ENCODE data around the gene PRKAA1.

The PRKAA1 gene

GRCh38 chr5:40746703-40747102 is 51.5 kb downstream of the PRKAA1 start:
- TF ChIP-seq CTCF (IDR thresholded peaks at IDR 0.05; ENCODE audit: low read depth, low read length): no peak
- no peak overlapping the region for H3K4me3 ChIP-seq (ENCODE audit: low read depth, low read length)

GRCh38 chr5:40743771-40744170 is 54.4 kb downstream of the PRKAA1 start:
- no peak for TF ChIP-seq CTCF (IDR thresholded peaks at IDR 0.05; ENCODE audit: low read depth, low read length)

GRCh38 chr5:40738502-40738901 is 59.7 kb downstream of the PRKAA1 start:
- no peak for TF ChIP-seq CTCF (IDR thresholded peaks at IDR 0.05; ENCODE audit: low read depth, low read length)

More at GRCh38 chr5:40743771-40744170, 54.4 kb downstream of the PRKAA1 start:
- no peak overlapping the region for H3K4me3 ChIP-seq (ENCODE audit: low read depth, low read length)

GRCh38 chr5:40736103-40736875 is 61.9 kb downstream of the PRKAA1 start:
- no peak overlapping the region for H3K4me3 ChIP-seq (ENCODE audit: low read depth, low read length)
- TF ChIP-seq CTCF (IDR thresholded peaks at IDR 0.05; ENCODE audit: low read depth, low read length): peak; percentile 49; the same call in 1 of the 2 replicates

More at GRCh38 chr5:40738502-40738901, 59.7 kb downstream of the PRKAA1 start:
- H3K4me3 ChIP-seq (ENCODE audit: low read depth, low read length): no peak overlapping the region

- H3K4me3 ChIP-seq (ENCODE audit: low read depth, low read length): no peak overlapping the region
- no peak for TF ChIP-seq CTCF (IDR thresholded peaks at IDR 0.05; ENCODE audit: low read depth, low read length)
These were observed 62.6 kb downstream of the PRKAA1 start for GRCh38 chr5:40735609-40736008.

GRCh38 chr5:40734986-40735385 is 63.2 kb downstream of the PRKAA1 start:
- no peak overlapping the region for H3K4me3 ChIP-seq (ENCODE audit: low read depth, low read length)
- no peak for TF ChIP-seq CTCF (IDR thresholded peaks at IDR 0.05; ENCODE audit: low read depth, low read length)

GRCh38 chr5:40733879-40734563 is 64.2 kb downstream of the PRKAA1 start:
- no peak for TF ChIP-seq CTCF (IDR thresholded peaks at IDR 0.05; ENCODE audit: low read depth, low read length)
- no peak overlapping the region for H3K4me3 ChIP-seq (ENCODE audit: low read depth, low read length)

All from WI38 (cell line).